ENCODE results near the gene WASF3.

Gene WASF3

GRCh38 chr13:26591672-26592071 lies 34.2 kb downstream of the WASF3 start:
- H3K79me2 ChIP-seq (ENCODE audit: control insufficient read depth, low read length): no peaks in the 10 kb centered on the region
- H3K4me2 ChIP-seq (ENCODE audit: low read length): no peak overlapping the region

GRCh38 chr13:26593661-26594060 lies 36.2 kb downstream of the WASF3 start:
- H3K9me3 ChIP-seq (ENCODE audit: control insufficient read depth, insufficient read depth, low read length): no peaks in the 10 kb centered on the region
- TF ChIP-seq, protein P1, sequence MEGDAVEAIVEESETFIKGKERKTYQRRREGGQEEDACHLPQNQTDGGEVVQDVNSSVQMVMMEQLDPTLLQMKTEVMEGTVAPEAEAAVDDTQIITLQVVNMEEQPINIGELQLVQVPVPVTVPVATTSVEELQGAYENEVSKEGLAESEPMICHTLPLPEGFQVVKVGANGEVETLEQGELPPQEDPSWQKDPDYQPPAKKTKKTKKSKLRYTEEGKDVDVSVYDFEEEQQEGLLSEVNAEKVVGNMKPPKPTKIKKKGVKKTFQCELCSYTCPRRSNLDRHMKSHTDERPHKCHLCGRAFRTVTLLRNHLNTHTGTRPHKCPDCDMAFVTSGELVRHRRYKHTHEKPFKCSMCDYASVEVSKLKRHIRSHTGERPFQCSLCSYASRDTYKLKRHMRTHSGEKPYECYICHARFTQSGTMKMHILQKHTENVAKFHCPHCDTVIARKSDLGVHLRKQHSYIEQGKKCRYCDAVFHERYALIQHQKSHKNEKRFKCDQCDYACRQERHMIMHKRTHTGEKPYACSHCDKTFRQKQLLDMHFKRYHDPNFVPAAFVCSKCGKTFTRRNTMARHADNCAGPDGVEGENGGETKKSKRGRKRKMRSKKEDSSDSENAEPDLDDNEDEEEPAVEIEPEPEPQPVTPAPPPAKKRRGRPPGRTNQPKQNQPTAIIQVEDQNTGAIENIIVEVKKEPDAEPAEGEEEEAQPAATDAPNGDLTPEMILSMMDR (IDR thresholded peaks at IDR 0.05; ENCODE audit: low read depth, low read length, poor library complexity, severe bottlenecking): no peak
- TF ChIP-seq EZH2phosphoT487 (IDR thresholded peaks at IDR 0.05; ENCODE audit: borderline replicate concordance, low read length): no peak
- no peak overlapping the region for H3K4me3 ChIP-seq (ENCODE audit: low read length)
- no peaks in the 10 kb centered on the region for H3K9me2 ChIP-seq (replicated peaks; ENCODE audit: control insufficient read depth, low read length)
- H3K27me3 ChIP-seq (ENCODE audit: control insufficient read depth, low read length): peaks cover 10% of the 10 kb centered on the region; the same call in 1 of the 2 replicates
- no peaks in the 10 kb centered on the region for H3F3A ChIP-seq (ENCODE audit: control insufficient read depth, insufficient read depth)
- H3K27ac ChIP-seq (ENCODE audit: low read depth, low read length): no peak overlapping the region
- H3K79me2 ChIP-seq (ENCODE audit: control insufficient read depth, low read length): no peaks in the 10 kb centered on the region
- H3K36me3 ChIP-seq (ENCODE audit: control insufficient read depth, low read length): no peaks in the 10 kb centered on the region
- H3K4me2 ChIP-seq (ENCODE audit: low read length): no peak overlapping the region
- peaks cover 3% of the 10 kb centered on the region; the same call in 1 of the 2 replicates for H3K4me1 ChIP-seq (ENCODE audit: control insufficient read depth, low read length)
- no peaks in the 10 kb centered on the region for H4K20me1 ChIP-seq (ENCODE audit: control insufficient read depth, insufficient read depth, low read depth, low read length)

More at GRCh38 chr13:26591672-26592071, 34.2 kb downstream of the WASF3 start:
- TF ChIP-seq, protein P1 (IDR thresholded peaks at IDR 0.05; ENCODE audit: low read depth, low read length, poor library complexity, severe bottlenecking): no peak
- no peak for TF ChIP-seq EZH2phosphoT487 (IDR thresholded peaks at IDR 0.05; ENCODE audit: borderline replicate concordance, low read length)
- H3K27me3 ChIP-seq (ENCODE audit: control insufficient read depth, low read length): peaks cover 10% of the 10 kb centered on the region; the same call in 1 of the 2 replicates
- no peaks in the 10 kb centered on the region for H3K9me2 ChIP-seq (replicated peaks; ENCODE audit: control insufficient read depth, low read length)
- peaks cover 3% of the 10 kb centered on the region; the same call in 1 of the 2 replicates for H3K4me1 ChIP-seq (ENCODE audit: control insufficient read depth, low read length)
- no peaks in the 10 kb centered on the region for H4K20me1 ChIP-seq (ENCODE audit: control insufficient read depth, insufficient read depth, low read depth, low read length)
- no peak overlapping the region for H3K27ac ChIP-seq (ENCODE audit: low read depth, low read length)
- H3K9me3 ChIP-seq (ENCODE audit: control insufficient read depth, insufficient read depth, low read length): no peaks in the 10 kb centered on the region
- H3F3A ChIP-seq (ENCODE audit: control insufficient read depth, insufficient read depth): no peaks in the 10 kb centered on the region
- H3K36me3 ChIP-seq (ENCODE audit: control insufficient read depth, low read length): no peaks in the 10 kb centered on the region
- H3K4me3 ChIP-seq (ENCODE audit: low read length): no peak overlapping the region

DNA sequence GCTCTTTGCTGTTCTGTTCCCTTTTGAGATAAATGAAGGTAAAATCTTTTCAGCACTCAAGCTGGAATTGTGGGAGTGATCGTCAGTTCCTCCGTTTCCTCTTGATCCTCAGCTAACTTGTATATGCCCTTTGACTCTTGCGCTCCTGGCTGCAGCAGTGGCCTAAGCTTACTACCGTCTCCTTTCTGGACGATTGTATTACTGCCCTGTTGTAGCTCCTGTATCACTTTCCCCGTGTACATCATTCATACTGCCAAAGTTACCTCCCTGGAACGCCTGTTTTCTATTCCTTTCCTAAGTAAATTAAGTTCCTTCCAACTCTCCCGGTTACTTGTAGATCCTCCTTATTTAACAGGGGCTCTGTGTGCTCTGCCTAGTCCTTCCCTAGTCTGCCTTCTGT lies 36.9 kb downstream of the WASF3 start:
- no peak overlapping the region for H3K4me3 ChIP-seq (ENCODE audit: low read length)
- no peak overlapping the region for H3K4me2 ChIP-seq (ENCODE audit: low read length)
- peaks cover 10% of the 10 kb centered on the region; the same call in 1 of the 2 replicates for H3K27me3 ChIP-seq (ENCODE audit: control insufficient read depth, low read length)
- no peaks in the 10 kb centered on the region for H3K36me3 ChIP-seq (ENCODE audit: control insufficient read depth, low read length)
- no peak for TF ChIP-seq EZH2phosphoT487 (IDR thresholded peaks at IDR 0.05; ENCODE audit: borderline replicate concordance, low read length)
- TF ChIP-seq, protein P1 (IDR thresholded peaks at IDR 0.05; ENCODE audit: low read depth, low read length, poor library complexity, severe bottlenecking): no peak
- no peaks in the 10 kb centered on the region for H3K9me3 ChIP-seq (ENCODE audit: control insufficient read depth, insufficient read depth, low read length)
- no peaks in the 10 kb centered on the region for H3K9me2 ChIP-seq (replicated peaks; ENCODE audit: control insufficient read depth, low read length)
- H3F3A ChIP-seq (ENCODE audit: control insufficient read depth, insufficient read depth): no peaks in the 10 kb centered on the region
- H3K4me1 ChIP-seq (ENCODE audit: control insufficient read depth, low read length): peaks cover 3% of the 10 kb centered on the region; the same call in 1 of the 2 replicates
- H3K79me2 ChIP-seq (ENCODE audit: control insufficient read depth, low read length): no peaks in the 10 kb centered on the region
- no peaks in the 10 kb centered on the region for H4K20me1 ChIP-seq (ENCODE audit: control insufficient read depth, insufficient read depth, low read depth, low read length)
- H3K27ac ChIP-seq (ENCODE audit: low read depth, low read length): no peak overlapping the region
